Measurements from ENCODE around the gene SCT. TPM values are rescaled to one million over a fixed set of nuclear protein-coding genes. Genes with fewer than 3 reads are reported as not detected.

SCT gene
- total and polyA plus RNA-seq, 2 donors (not counting 1 experiment from before 2014, with no cell fraction given) = not detected

DNA sequence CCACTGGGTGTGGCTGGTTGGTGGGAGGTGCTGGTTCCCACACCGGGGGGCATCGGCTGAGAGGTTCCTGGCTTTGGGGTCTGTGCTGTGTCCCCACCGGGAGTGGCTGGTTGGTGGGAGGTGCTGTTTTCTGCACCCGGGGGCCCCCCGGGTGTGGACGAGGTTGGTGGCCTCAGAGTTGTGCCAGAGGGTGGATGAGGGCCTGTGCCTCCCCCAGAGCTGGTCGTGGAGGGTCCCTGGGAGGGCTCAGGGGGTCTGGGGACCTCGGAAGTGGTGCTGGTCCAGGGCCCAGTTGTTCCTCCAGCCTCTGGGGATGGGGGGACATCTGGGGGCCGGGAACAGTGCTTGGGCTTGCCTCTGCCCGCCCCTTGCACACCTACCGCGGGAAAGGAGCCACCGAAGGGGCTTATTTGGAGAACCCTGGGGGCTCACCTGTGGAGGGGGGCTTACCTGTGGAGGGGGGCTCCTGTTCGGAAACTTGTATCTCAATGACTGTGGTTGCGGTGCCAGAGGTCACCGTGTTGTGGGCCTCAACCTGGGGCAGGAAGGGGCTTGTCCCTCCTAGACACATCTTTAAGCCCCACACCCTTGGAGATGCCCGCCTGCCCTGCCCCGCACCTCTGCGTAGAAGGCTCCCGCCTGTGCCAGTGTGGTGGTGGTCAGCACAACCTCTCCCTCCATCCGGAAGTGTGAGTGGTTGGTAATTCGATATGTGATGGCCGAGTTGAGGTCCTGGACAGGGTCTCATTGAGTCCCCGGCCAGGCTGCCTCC, 7.9 kb downstream of the SCT start:
- Histone ChIP-seq H3K36me3 (replicated peaks in 1 of 2; ENCODE audit: control extremely low read depth in 1 of 2, control insufficient read depth in 1 of 2, extremely low read depth in 1 of 2, insufficient read depth in 2 of 2, low read length in 1 of 2) (peaks cover 0 to 6% of the 10 kb centered on the region in 2 experiments), H3K9ac (ENCODE audit: low read length) (no peak overlapping the region), H3K9me3 (ENCODE audit: control extremely low read depth in 1 of 3, control insufficient read depth in 2 of 3, insufficient read depth in 1 of 3, low read length in 2 of 3) (no peaks in the 10 kb centered on the region), H3K4me3 (ENCODE audit: control extremely low read depth in 1 of 5, extremely low read depth in 1 of 5, insufficient read depth in 1 of 5, low read depth in 2 of 5, low read length in 4 of 5) (no peak overlapping the region), H3K27me3 (replicated peaks in 1 of 4; ENCODE audit: control extremely low read depth in 1 of 4, control insufficient read depth in 3 of 4, insufficient read depth in 4 of 4, low read length in 3 of 4) (no peaks in the 10 kb centered on the region), H3K4me2 (replicated peaks; ENCODE audit: low read depth, low read length, poor library complexity, severe bottlenecking) (no peak overlapping the region), H3K27ac (ENCODE audit: low read length in 2 of 2) (no peak overlapping the region), H3K79me2 (ENCODE audit: control insufficient read depth, insufficient read depth, low read length) (peaks cover 6% of the 10 kb centered on the region), H2AFZ (ENCODE audit: insufficient read depth, low read depth, low read length, poor library complexity, severe bottlenecking) (no peak overlapping the region), H4K20me1 (ENCODE audit: control insufficient read depth, insufficient read depth, low read length, poor library complexity, severe bottlenecking) (peaks cover 14% of the 10 kb centered on the region), H3K4me1 (ENCODE audit: control insufficient read depth in 2 of 2, insufficient read depth in 2 of 2, low read length in 2 of 2) (peaks cover 16 to 24% of the 10 kb centered on the region in 2 donors)
- no peak for DNase-seq
- Mint-ChIP-seq H3K9me3 (ENCODE audit: insufficient read depth) (no peaks in the 10 kb centered on the region), H3K27me3 (peaks cover 5% of the 10 kb centered on the region), H3K4me1 (peaks cover 14% of the 10 kb centered on the region), H3K4me3 (no peak overlapping the region), H3K27ac (no peak overlapping the region)
- CTCF ChIA-PET = no interaction called here
- POLR2A ChIA-PET = no interaction called here
- WGBS (ENCODE audit: insufficient coverage) = 96% methylated on average over 12 of the region's 24 CpGs
- intact Hi-C loops (cut with micrococcal nuclease) = loop anchor here (10.0 kb wide), 1 partner anchor 106 kb away; no protein-coding TSS in a partner anchor
- TF ChIP-seq, protein P1, sequence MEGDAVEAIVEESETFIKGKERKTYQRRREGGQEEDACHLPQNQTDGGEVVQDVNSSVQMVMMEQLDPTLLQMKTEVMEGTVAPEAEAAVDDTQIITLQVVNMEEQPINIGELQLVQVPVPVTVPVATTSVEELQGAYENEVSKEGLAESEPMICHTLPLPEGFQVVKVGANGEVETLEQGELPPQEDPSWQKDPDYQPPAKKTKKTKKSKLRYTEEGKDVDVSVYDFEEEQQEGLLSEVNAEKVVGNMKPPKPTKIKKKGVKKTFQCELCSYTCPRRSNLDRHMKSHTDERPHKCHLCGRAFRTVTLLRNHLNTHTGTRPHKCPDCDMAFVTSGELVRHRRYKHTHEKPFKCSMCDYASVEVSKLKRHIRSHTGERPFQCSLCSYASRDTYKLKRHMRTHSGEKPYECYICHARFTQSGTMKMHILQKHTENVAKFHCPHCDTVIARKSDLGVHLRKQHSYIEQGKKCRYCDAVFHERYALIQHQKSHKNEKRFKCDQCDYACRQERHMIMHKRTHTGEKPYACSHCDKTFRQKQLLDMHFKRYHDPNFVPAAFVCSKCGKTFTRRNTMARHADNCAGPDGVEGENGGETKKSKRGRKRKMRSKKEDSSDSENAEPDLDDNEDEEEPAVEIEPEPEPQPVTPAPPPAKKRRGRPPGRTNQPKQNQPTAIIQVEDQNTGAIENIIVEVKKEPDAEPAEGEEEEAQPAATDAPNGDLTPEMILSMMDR (IDR thresholded peaks at IDR 0.05) = no peak
- no peak for TF ChIP-seq EZH2 (IDR thresholded peaks at IDR 0.05; ENCODE audit: borderline replicate concordance, insufficient read depth, low read depth, low read length, poor library complexity, severe bottlenecking)
- no peak for ATAC-seq (ENCODE audit: low read depth)

Data from B cell (primary cell).